ENCODE measurements around the gene FOXC2. TPM values are rescaled to one million over a fixed set of nuclear protein-coding genes. Genes with fewer than 3 reads are reported as not detected.

The FOXC2 gene
- total and polyA plus RNA-seq, 2 of the 13 experiments (the other 11 are each of a cell fraction or from before 2014, with no cell fraction given) = not detected

- CTCF ChIA-PET (ENCODE audit: low intra/inter-chr PET ratio, low total read pairs) = no interaction called here
- FAIRE-seq (no peak), DNase-seq (ENCODE audit: low spot score) (no peak), ATAC-seq (no peak)
- no peaks in the 10 kb centered on the region for H4K20me1 ChIP-seq (ENCODE audit: insufficient read depth, low read length)
- H3K27ac ChIP-seq (ENCODE audit: extremely low read length, insufficient read depth, low read length) = no peak overlapping the region
- H3K27me3 ChIP-seq (ENCODE audit: control insufficient read depth in 1 of 2, insufficient read depth in 2 of 2, low read length in 2 of 2) = peaks cover 8 to 55% of the 10 kb centered on the region in 2 experiments
- no peaks in the 10 kb centered on the region for H3K36me3 ChIP-seq (replicated peaks in 1 of 2; ENCODE audit: control insufficient read depth in 1 of 2, insufficient read depth in 2 of 2, low read length in 2 of 2)
- intact Hi-C loops (cut with micrococcal nuclease; ENCODE audit: unreplicated experiment) = no loop called here
- no peak overlapping the region for H2AFZ ChIP-seq (ENCODE audit: low read length)
- H3K4me3 ChIP-seq (replicated peaks in 1 of 3; ENCODE audit: insufficient read depth in 1 of 3, low read depth in 2 of 3, low read length in 3 of 3) = no peak overlapping the region
- POLR2A ChIA-PET = no interaction called here
- TF ChIP-seq ZBTB14 (CRISPR knock-in tag; IDR thresholded peaks at IDR 0.05) = no peak
- in situ Hi-C loops (cut with HindIII; ENCODE audit: extremely low pct_ligation_motif_present, low pct_unique_long_range_greater_than_20kb) = loop anchor here (25.0 kb wide), 1 partner anchor 711 kb away; no protein-coding TSS in a partner anchor
- no TSS peak for BruUV-seq (replicated peaks)
- no peak overlapping the region for H3K9ac ChIP-seq (ENCODE audit: insufficient read depth, low read depth, low read length)
- no peaks in the 10 kb centered on the region for H3K9me3 ChIP-seq (ENCODE audit: low read length)
- no peak overlapping the region for H3K4me2 ChIP-seq (ENCODE audit: low read depth, low read length)
- 3% methylated on average over 3 of the region's 5 CpGs for WGBS (ENCODE audit: low lambda C conversion rate)
- H3K4me1 ChIP-seq (ENCODE audit: insufficient read depth, low read length) = peaks cover 4% of the 10 kb centered on the region
- no peaks in the 10 kb centered on the region for H3K79me2 ChIP-seq (ENCODE audit: insufficient read depth, low read length)
Observed at GRCh38 chr16:86523166-86523740, 43.4 kb upstream of the FOXC2 start.

- Histone ChIP-seq H3K9me3 (ENCODE audit: low read length) (no peaks in the 10 kb centered on the region), H3K79me2 (ENCODE audit: insufficient read depth, low read length) (no peaks in the 10 kb centered on the region), H3K36me3 (replicated peaks in 1 of 2; ENCODE audit: control insufficient read depth in 1 of 2, insufficient read depth in 2 of 2, low read length in 2 of 2) (no peaks in the 10 kb centered on the region), H4K20me1 (ENCODE audit: insufficient read depth, low read length) (no peaks in the 10 kb centered on the region), H3K4me2 (ENCODE audit: low read depth, low read length) (no peak overlapping the region), H3K4me3 (replicated peaks in 1 of 3; ENCODE audit: insufficient read depth in 1 of 3, low read depth in 2 of 3, low read length in 3 of 3) (no peak overlapping the region), H3K27ac (ENCODE audit: extremely low read length, insufficient read depth, low read length) (no peak overlapping the region), H3K4me1 (ENCODE audit: insufficient read depth, low read length) (no peaks in the 10 kb centered on the region), H3K27me3 (ENCODE audit: control insufficient read depth in 1 of 2, insufficient read depth in 2 of 2, low read length in 2 of 2) (peaks cover 6 to 47% of the 10 kb centered on the region in 2 experiments), H2AFZ (ENCODE audit: low read length) (no peak overlapping the region), H3K9ac (ENCODE audit: insufficient read depth, low read depth, low read length) (no peak overlapping the region)
- no peak for DNase-seq (ENCODE audit: low spot score)
- TF ChIP-seq ATF5 (CRISPR knock-in tag; IDR thresholded peaks at IDR 0.05; ENCODE audit: low read depth) = no peak
- no peak for TF ChIP-seq ZSCAN21 (CRISPR knock-in tag; IDR thresholded peaks at IDR 0.05; ENCODE audit: borderline replicate concordance)
- TF ChIP-seq ETV5 (CRISPR knock-in tag; IDR thresholded peaks at IDR 0.05; ENCODE audit: borderline replicate concordance) = no peak
- TF ChIP-seq CSRNP1 (CRISPR knock-in tag; IDR thresholded peaks at IDR 0.05) = no peak
- WGBS (ENCODE audit: low lambda C conversion rate) = 31% methylated on average over 6 of the region's 6 CpGs
- in situ Hi-C loops (cut with HindIII; ENCODE audit: extremely low pct_ligation_motif_present, low pct_unique_long_range_greater_than_20kb) (loop anchor here (25.0 kb wide), 1 partner anchor 712 kb away; no protein-coding TSS in a partner anchor), intact Hi-C loops (cut with micrococcal nuclease; ENCODE audit: unreplicated experiment) (no loop called here)
- CTCF ChIA-PET (ENCODE audit: low intra/inter-chr PET ratio, low total read pairs) = no interaction called here
- POLR2A ChIA-PET = no interaction called here
- ATAC-seq = no peak
- FAIRE-seq = no peak
- no TSS peak for BruUV-seq (replicated peaks)
Observed at GRCh38 chr16:86524029-86524428, 42.6 kb upstream of the FOXC2 start.
